Stimulated activated CD8-positive, alpha-beta memory T cell treated with anti-CD3 and anti-CD28 coated beads, Interleukin-4, amount 100 ng/mL, for 48 hours (primary cell): ENCODE measurements around the gene C3orf49.
A peak's percentile ranks its signal among the peaks of the same experiment; 100 is the strongest.

ENCODE experiments used
- DNase-seq: peaks from one replicate; pipeline ENCODE4 v3.0.0-alpha.2; 2020

Gene C3orf49, protein sequence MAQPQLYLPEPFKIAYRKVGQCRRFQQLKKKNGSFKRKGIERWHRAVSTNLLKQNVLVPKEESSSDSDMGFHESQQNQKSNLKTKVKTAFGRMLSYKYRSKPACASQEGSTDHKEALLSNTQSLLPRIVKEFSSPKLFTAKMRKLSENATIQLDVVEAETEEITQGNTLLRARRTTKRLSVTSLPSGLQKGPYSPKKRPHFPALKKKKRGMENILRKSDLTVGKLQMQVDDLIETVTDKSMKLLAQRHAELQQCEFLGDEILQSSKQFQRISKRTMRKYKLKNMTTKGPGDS

GRCh38 chr3:63819151-63819398 is at the start of gene C3orf49:
C3orf49 (plus strand) TSS chr3:63819299; CDS start chr3:63819472, 173 bp downstream.
- DNase-seq, result no peak

DNA sequence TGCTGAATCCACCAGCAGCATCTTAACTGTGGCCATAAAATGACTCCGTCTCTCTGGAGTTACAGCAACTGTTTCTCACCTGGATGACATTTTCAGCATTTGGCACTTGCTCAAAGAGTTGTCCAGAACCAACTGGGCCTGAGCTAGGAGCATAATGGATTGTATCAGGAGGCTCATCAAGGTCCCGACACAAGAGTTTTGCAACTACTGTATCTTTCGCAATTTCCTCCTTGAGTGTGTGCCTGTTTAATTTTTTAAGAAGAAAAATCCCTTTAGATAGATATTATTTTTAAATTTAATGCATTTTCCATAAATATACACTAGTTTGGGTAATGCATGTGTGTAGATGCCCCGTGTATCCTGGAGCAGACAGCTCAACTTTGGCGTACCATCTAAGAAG is 44.3 kb upstream of the C3orf49 start:
- DNase-seq, result no peak

DNA sequence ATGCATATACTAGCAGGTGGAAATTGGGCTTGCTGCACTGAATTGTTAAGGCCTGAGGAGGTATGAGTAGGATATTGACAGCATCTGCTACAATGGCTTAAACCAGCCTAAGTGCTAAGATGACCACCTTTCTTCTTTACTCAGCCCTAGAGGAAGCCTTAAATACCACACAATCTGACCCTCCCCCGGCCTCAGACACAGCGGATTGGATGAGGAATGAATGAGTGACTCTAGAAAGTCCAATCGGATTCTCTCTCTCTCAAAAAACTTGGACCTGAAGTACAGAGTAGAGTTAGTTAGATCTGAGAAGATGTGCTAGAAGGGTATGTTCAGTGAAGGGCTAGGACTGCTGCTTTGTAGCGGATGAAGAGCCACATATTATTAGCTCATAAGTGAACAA is 39.9 kb upstream of the C3orf49 start:
- no peak for DNase-seq

- no peak for DNase-seq
Observed at GRCh38 chr3:63791974-63792373, 27.1 kb upstream of the C3orf49 start.

- DNase-seq, result no peak
Observed at GRCh38 chr3:63795438-63795837, 23.7 kb upstream of the C3orf49 start.

DNA sequence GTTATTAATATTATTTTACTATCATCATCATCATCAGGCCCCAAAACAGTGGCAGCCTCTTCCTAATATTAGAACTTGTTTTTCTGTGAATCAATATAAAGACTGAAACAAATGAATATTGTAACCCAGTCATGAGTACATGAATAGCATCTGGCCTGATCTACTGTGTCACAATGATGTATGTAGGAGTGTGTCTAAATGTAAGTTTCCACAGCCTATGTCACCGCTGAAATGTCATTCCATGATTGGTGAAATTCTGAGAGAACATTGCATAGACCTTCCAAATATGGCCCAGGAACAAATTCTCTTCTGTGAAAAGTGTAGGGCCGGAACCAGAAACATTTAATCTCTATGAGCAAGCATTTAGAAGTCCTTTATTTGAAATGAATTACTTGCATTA is 20.6 kb upstream of the C3orf49 start:
- no peak for DNase-seq

DNA sequence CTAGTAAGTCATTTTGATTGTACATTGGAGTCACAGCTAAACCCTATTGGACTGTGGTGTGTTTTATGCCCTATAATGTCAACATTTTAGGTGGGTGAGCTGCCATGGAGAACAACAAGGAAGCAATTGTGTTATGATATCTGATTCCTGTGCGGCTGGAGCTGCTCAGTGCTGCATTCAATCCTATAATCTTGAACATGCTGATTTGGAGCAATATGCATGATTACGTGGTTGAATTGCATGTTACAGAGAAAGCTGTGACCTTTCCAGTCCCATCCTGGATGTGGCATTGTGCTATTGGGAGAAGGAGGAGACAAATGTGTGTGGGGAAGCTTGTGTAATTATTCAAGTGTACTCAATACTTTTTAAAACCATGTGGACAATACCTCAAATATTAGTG is 20.1 kb upstream of the C3orf49 start:
- DNase-seq, result no peak

DNA sequence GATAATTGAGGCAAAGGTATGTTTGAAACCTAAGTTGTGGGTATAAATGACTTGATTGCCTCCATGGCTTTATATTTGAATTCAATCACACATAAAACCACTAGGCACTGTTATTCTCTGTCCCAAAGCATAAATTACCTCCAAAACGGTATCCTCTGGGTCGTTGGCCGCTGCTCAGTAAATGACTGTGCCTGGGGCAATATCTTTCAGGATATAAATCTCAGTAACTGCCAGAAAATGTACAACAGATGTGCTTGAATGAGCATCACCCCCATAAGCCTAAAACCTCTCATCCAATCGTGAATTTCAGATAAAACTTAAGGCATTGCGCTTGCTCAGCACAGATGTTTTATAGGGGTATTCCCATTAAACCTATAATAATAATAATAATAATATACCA is 19.0 kb upstream of the C3orf49 start:
- DNase-seq, result no peak

GRCh38 chr3:63803911-63804310 is 15.2 kb upstream of the C3orf49 start:
- no peak for DNase-seq

GRCh38 chr3:63807961-63808565 is 11.0 kb upstream of the C3orf49 start:
- DNase-seq, result no peak

DNA sequence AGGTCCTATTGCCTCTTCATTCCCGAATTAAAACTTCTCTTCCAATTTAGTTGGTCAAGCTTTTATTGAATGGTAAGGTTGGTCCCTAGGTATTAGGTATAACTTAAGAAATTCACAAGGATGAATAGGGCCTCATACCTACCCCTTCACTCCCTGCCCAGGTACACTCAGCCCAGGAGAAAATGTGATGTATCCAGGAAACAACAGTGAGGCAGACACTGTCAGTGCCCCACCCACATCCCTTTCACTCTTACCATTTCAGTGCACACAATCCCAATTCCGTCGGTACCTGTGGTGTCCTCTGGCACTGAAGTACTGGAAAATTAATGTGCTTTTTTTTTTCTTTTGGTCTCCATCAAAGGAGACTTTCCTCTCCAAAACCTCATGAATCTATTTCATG is 10.5 kb upstream of the C3orf49 start:
- no peak for DNase-seq

GRCh38 chr3:63809607-63810006 is 9.5 kb upstream of the C3orf49 start:
- no peak for DNase-seq

- DNase-seq, result no peak
Observed at GRCh38 chr3:63814237-63814636, 4.9 kb upstream of the C3orf49 start.

DNA sequence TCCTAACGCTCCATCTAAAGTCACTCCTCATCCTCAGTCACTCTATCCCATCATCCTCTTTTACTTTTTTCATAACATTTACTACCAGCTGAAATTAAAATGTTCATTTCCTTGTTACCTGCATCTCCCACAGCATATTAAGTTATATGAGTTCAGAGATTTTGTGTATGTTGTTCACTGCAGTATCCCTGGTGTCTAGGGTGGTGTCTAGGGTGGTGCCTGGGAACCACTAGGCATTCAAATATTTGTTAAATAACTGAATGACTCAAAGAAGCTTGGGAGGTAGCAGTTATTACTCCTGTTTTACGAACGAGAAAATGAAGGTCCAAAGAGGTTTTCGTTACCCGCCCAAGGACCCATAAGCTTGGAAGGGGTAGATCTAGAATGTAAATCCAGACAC is 1.9 kb upstream of the C3orf49 start:
- DNase-seq, result no peak

DNA sequence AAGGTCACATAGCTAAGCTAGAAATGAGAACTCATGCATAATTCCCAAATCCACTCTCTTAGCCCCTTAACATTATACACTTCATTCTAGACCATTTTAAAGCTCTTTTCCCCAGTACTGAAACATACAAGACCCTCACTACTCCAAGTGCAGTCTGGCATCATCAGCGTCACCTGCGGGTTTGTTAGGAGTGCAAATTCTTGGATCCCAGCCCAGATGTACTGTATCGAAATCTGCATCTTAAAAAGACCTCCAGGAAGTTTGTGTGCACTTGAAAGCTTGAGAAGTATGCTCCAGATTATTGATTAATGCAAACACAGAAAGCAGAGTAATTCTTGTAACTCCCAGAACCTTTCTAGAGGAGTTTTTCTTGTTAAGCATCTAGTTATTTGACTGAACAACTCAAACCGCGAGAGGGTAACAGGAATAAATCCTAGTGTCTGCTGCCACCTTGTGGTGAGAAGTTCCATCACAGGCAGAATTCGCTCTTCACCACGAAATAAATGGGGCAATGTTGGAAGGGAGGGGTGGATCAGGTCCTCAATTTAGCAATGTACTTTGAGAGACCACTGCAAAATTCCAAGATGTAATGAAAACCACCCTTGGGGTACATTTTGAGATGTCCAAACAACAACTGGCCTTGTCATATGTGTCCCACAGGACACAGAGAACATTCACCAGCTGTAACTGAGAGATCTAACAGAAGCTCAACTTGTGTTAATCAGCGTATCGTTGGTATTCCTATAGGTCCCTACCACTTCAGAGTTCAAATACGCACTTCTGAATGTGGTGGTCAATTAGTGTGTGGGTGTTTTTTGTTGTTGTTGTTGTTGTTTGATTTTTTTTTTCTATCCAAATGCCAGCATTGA is 583 bp upstream of the C3orf49 start:
- peak; percentile 74 for DNase-seq

- DNase-seq, result no peak
Observed at GRCh38 chr3:63824309-63824708, 5.2 kb downstream of the C3orf49 start.

DNA sequence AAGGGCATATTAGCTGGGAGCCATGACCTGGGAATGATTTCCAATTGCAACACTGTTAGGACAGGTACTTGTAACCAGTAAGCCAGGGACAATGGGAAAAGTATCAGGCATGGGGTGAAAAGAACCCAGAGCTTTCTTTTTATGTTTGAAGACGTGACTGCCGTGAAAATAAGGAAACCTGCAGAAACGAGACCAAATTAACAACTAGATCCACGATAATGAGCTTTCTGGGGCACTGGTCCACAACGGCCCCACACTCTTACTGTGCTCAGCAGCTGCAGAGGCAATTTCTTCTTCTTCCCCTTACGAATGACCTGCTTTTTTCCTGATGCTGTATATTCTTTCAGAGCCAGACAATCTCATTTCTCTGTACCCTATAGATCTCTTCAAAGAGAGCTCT is 11.4 kb downstream of the C3orf49 start:
- DNase-seq, result no peak

DNA sequence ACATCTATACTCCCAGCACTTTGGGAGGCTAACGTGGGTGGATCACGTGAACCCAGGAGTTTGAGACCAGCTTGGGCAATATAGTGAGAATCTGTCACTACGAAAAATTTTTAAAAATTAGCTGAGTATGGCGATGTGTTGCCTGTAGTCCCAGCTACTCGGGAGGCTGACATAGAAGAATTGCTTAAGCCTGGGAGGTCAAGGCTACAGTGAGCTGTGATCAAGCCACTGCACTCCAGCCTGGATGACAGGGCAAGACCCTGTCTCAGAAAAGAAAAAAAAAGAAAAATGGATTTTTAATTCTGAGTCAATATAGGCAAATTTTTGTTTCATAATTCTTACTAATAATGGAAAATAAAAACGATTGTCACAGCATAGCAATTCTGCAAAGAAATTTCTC is 13.3 kb downstream of the C3orf49 start:
- no peak for DNase-seq

DNA sequence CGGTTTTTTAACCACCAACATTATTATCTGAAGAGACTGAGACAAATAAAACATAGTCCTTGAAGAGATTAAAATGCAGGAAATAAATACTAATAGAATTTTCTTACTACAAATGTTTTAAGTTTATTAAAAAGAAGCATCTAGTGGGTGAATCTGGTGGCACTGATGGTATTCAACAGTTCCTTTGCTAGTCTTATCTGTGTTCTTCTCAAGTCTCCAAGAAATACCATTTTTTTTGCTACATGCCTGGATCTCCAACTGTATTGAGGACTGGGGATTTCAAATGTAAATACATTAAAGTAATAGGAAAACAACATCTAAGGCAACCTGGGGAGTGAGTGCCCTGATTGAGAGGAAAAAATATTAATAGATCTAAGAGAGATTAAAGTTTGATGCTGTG is 22.6 kb downstream of the C3orf49 start:
- DNase-seq, result no peak

GRCh38 chr3:63842127-63842526 is 23.0 kb downstream of the C3orf49 start:
- no peak for DNase-seq

DNA sequence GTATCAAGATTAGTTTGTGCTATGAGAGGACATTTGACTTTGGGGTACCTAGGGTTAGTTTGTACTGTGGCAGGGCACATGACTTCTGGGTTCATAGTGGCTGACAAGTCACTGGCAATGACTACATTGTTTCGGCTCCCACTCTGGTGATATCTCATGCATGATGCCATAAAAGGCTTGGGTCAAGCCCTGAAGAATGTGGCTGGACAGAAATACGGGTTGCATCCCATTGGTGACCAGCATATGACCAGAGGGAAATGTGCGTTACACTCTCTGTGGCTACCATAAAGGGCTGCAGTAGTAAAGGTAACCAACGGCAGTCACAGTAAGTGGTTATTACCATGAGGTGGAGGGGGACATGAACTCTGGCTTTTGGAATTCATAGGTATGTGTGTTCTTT is 26.1 kb downstream of the C3orf49 start:
- no peak for DNase-seq

- DNase-seq, result no peak
Observed at GRCh38 chr3:63847718-63848450, 28.8 kb downstream of the C3orf49 start.

DNA sequence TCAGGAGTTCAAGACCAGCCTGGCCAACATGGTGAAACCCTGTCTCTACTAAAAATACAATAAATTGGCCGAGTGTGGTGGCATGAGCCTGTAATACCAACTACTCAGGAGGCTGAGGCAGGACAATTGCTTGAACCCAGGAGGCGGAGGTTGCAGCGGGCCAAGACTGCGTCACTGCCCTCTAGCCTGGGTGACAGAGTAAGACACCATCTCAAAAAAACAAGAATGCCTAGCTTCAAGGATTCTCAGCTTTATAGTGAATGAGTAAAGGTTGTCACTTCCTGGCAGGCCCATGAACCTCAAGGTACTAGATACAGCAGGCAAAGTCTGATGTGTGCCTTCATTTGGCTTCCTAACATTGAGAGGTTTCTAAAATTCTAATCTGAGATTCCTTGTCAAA is 30.1 kb downstream of the C3orf49 start:
- no peak for DNase-seq

- DNase-seq, result no peak
Observed at GRCh38 chr3:63851287-63851686, 32.2 kb downstream of the C3orf49 start.
